Esophagus squamous epithelium (tissue), 4 donors: ENCODE measurements around the gene CHI3L1.

Source experiments
- POLR2A ChIP-seq, 4 donors: fragments of 450-650 bp; IDR thresholded peaks; one replicate each; pipeline ENCODE4 v1.6.1; 2017; ENCODE audit warnings: antibody characterized with exemption in 4 of 4, mild to moderate bottlenecking in 4 of 4, moderate library complexity in 3 of 4
- TF ChIP-seq, protein P1 (sequence below), 6 experiments: fragments of 450-650 bp in 4 of 6; fragments of 200-600 bp in 2 of 6; sonication (generic) in 2 of 6; IDR thresholded peaks; one replicate each; pipeline ENCODE4 v1.5.1; 2016 to 2019; ENCODE audit warnings: antibody characterized with exemption in 6 of 6, mild to moderate bottlenecking in 4 of 6, moderate library complexity in 4 of 6

GRCh38 chr1:203167026-203167912 lies 19.2 kb downstream of the CHI3L1 start:
- TF ChIP-seq, protein P1, sequence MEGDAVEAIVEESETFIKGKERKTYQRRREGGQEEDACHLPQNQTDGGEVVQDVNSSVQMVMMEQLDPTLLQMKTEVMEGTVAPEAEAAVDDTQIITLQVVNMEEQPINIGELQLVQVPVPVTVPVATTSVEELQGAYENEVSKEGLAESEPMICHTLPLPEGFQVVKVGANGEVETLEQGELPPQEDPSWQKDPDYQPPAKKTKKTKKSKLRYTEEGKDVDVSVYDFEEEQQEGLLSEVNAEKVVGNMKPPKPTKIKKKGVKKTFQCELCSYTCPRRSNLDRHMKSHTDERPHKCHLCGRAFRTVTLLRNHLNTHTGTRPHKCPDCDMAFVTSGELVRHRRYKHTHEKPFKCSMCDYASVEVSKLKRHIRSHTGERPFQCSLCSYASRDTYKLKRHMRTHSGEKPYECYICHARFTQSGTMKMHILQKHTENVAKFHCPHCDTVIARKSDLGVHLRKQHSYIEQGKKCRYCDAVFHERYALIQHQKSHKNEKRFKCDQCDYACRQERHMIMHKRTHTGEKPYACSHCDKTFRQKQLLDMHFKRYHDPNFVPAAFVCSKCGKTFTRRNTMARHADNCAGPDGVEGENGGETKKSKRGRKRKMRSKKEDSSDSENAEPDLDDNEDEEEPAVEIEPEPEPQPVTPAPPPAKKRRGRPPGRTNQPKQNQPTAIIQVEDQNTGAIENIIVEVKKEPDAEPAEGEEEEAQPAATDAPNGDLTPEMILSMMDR (IDR thresholded peaks at IDR 0.05), result no peak
- no peak for TF ChIP-seq POLR2A (IDR thresholded peaks at IDR 0.05)
